Stomach (tissue), 9 donors: ENCODE data around the gene FARP2. TPM values are rescaled to one million over a fixed set of nuclear protein-coding genes. Genes with fewer than 3 reads are reported as not detected.

Experiments used
- DNase-seq, 2 donors: peaks; one replicate each; pipeline versions ENCODE4 v3.0.0 to v3.0.0-alpha.2; 2013 to 2019
- H3K27ac ChIP-seq, 5 donors: fragments of 200-600 bp in 4 of 5; sonication (generic) in 4 of 5; one replicate each; pipeline ENCODE4 v1.5.1; 2013 to 2019; ENCODE audit warnings: mild to moderate bottlenecking in 1 of 5, moderate library complexity in 1 of 5
- H3K27me3 ChIP-seq, 3 donors: fragments of 200-600 bp; sonication (generic); one replicate each; pipeline ENCODE4 v1.5.1; 2017 to 2019; ENCODE audit warnings: mixed run types in 1 of 3
- H3K36me3 ChIP-seq, 4 donors: fragments of 200-600 bp; sonication (generic); 1 replicate in 3 of 4; 2 replicates in 1 of 4; pipeline ENCODE4 v1.5.1; 2016 to 2019
- H3K4me1 ChIP-seq, 4 donors: fragments of 200-600 bp; sonication (generic); one replicate each; pipeline ENCODE4 v1.5.1; 2016 to 2019
- H3K4me3 ChIP-seq, 4 donors: fragments of 200-600 bp; sonication (generic) in 3 of 4; one replicate each; pipeline ENCODE4 v1.5.1; 2016 to 2019; ENCODE audit warnings: mild to moderate bottlenecking in 1 of 4
- H3K9me3 ChIP-seq, 4 donors: fragments of 200-600 bp; sonication (generic); one replicate each; pipeline ENCODE4 v1.5.1; 2016 to 2019
- EP300 ChIP-seq: sonication (generic); formaldehyde crosslinking; IDR thresholded peaks from one replicate; pipeline ENCODE4 v1.6.1; 2017; ENCODE audit warnings: antibody characterized with exemption
- POLR2A ChIP-seq, 4 donors: fragments of 450-650 bp; IDR thresholded peaks; one replicate each; pipeline ENCODE4 v1.6.1; 2016; ENCODE audit warnings: antibody characterized with exemption in 4 of 4, control low read depth in 2 of 4, mild to moderate bottlenecking in 1 of 4, moderate library complexity in 1 of 4
- POLR2AphosphoS5 ChIP-seq, 3 donors: sonication (generic); formaldehyde crosslinking; IDR thresholded peaks; one replicate each; pipeline ENCODE4 v1.6.1; 2016; ENCODE audit warnings: antibody characterized with exemption in 3 of 3
- WGBS, 5 donors: extraction: QIAGEN DNeasy Blood & Tissue Kit in 3 of 5; methylation state at CpG; one replicate each; pipeline versions ENCODE4 v1.1.5 to v1.1.7; 2013 to 2018; 5-methylcytosine and 5-hydroxymethylcytosine counted together
- intact Hi-C: fragments of 100-400 bp; cut with DNase I; formaldehyde crosslinking; loops from one replicate; pipeline ENCODE4 v1.15.1; 2023; ENCODE audit warnings: low total_unique reads
- polyA plus RNA-seq, 3 donors: library from polyadenylated mRNA; stranded (reverse); fragments of 200-250 nt; gene quantifications; one replicate each; pipeline ENCODE4 v1.2.3, GENCODE V29; 2013
- total RNA-seq, 5 donors: library from RNA; depleted of rRNA; stranded (reverse); fragments of >200 nt; gene quantifications; one replicate each; pipeline versions ENCODE4 v1.1.0 to v1.2.3, GENCODE V29; 2014 to 2016
- TF ChIP-seq, protein P1 (sequence below), 7 experiments: fragments of 450-650 bp in 4 of 7; fragments of 200-600 bp in 3 of 7; sonication (generic) in 3 of 7; IDR thresholded peaks; one replicate each; pipeline ENCODE4 v1.5.1; 2016 to 2019; ENCODE audit warnings: antibody characterized with exemption in 7 of 7, control low read depth in 2 of 7, mild to moderate bottlenecking in 1 of 7
- donor health status: healthy with polysubstance abuse.
- donor health status: Bipolar disorder and iron deficiency.
- donor health status: healthy.

Gene FARP2
- total and polyA plus RNA-seq, 8 donors: 15.8 to 260 (median 69.1) TPM

GRCh38 chr2:241481687-241482086, 125.6 kb downstream of the FARP2 start:
- Histone ChIP-seq H3K9me3 (no peaks in the 10 kb centered on the region), H3K4me3 (no peak overlapping the region), H3K36me3 (peaks cover 14 to 63% (median 48%) of the 10 kb centered on the region in 4 donors), H3K27me3 (no peaks in the 10 kb centered on the region), H3K4me1 (no peaks in the 10 kb centered on the region), H3K27ac (no peak overlapping the region)
- no peak for TF ChIP-seq EP300
- no peak for TF ChIP-seq POLR2AphosphoS5 (IDR thresholded peaks at IDR 0.05)
- TF ChIP-seq, protein P1, sequence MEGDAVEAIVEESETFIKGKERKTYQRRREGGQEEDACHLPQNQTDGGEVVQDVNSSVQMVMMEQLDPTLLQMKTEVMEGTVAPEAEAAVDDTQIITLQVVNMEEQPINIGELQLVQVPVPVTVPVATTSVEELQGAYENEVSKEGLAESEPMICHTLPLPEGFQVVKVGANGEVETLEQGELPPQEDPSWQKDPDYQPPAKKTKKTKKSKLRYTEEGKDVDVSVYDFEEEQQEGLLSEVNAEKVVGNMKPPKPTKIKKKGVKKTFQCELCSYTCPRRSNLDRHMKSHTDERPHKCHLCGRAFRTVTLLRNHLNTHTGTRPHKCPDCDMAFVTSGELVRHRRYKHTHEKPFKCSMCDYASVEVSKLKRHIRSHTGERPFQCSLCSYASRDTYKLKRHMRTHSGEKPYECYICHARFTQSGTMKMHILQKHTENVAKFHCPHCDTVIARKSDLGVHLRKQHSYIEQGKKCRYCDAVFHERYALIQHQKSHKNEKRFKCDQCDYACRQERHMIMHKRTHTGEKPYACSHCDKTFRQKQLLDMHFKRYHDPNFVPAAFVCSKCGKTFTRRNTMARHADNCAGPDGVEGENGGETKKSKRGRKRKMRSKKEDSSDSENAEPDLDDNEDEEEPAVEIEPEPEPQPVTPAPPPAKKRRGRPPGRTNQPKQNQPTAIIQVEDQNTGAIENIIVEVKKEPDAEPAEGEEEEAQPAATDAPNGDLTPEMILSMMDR (IDR thresholded peaks at IDR 0.05): no peak
- intact Hi-C loops: no loop called here
- no peak for DNase-seq
- 77 to 100% (median 97%) methylated on average over 1 of the region's 1 CpG for WGBS, 5 donors

- Histone ChIP-seq H3K36me3 (peaks cover 14 to 63% (median 49%) of the 10 kb centered on the region in 4 donors), H3K27me3 (no peaks in the 10 kb centered on the region), H3K9me3 (no peaks in the 10 kb centered on the region), H3K4me3 (no peak overlapping the region), H3K4me1 (no peaks in the 10 kb centered on the region), H3K27ac (no peak overlapping the region)
- intact Hi-C loops: no loop called here
- 83 to 89% (median 85%) methylated on average over 20 of the region's 20 CpGs for WGBS, 5 donors
- TF ChIP-seq POLR2A (IDR thresholded peaks at IDR 0.05) (no peak), POLR2AphosphoS5 (IDR thresholded peaks at IDR 0.05) (no peak), EP300 (no peak)
- TF ChIP-seq, protein P1 (IDR thresholded peaks at IDR 0.05): no peak
- DNase-seq: no peak
Measured at GRCh38 chr2:241482126-241482955, 126.3 kb downstream of the FARP2 start.

GRCh38 chr2:241483305-241483704, 127.2 kb downstream of the FARP2 start:
- Histone ChIP-seq H3K4me3 (no peak overlapping the region), H3K9me3 (no peaks in the 10 kb centered on the region), H3K36me3 (peaks cover 14 to 53% (median 43%) of the 10 kb centered on the region in 4 donors), H3K27ac (no peak overlapping the region), H3K4me1 (no peaks in the 10 kb centered on the region), H3K27me3 (no peaks in the 10 kb centered on the region)
- no peak for TF ChIP-seq POLR2AphosphoS5 (IDR thresholded peaks at IDR 0.05)
- TF ChIP-seq, protein P1 (IDR thresholded peaks at IDR 0.05): no peak
- no peak for TF ChIP-seq EP300
- no peak for TF ChIP-seq POLR2A (IDR thresholded peaks at IDR 0.05)
- no peak for DNase-seq
- WGBS, 5 donors: 87 to 93% (median 91%) methylated on average over 5 to 9 of the region's 9 CpGs
- intact Hi-C loops: no loop called here

- H3K9me3 ChIP-seq: no peaks in the 10 kb centered on the region
- DNase-seq: no peak
- H3K4me1 ChIP-seq: peaks cover 0 to 9% (median 8%) of the 10 kb centered on the region in 4 donors
- intact Hi-C loops: no loop called here
- no peaks in the 10 kb centered on the region for H3K27me3 ChIP-seq
- TF ChIP-seq, protein P1 (IDR thresholded peaks at IDR 0.05): no peak
- TF ChIP-seq POLR2AphosphoS5 (IDR thresholded peaks at IDR 0.05): no peak
- no peak overlapping the region for H3K4me3 ChIP-seq
- peaks cover 5 to 49% (median 35%) of the 10 kb centered on the region in 4 donors for H3K36me3 ChIP-seq
- no peak overlapping the region for H3K27ac ChIP-seq
- WGBS, 5 donors: 70 to 90% (median 88%) methylated on average over 1 of the region's 1 CpG
Measured at GRCh38 chr2:241485172-241485911, 129.3 kb downstream of the FARP2 start.
